HG02642 (cell line): ENCODE measurements around the gene SLC49A3.
"Not testable (repeated sequence)": the region's sequence is repeated elsewhere in the genome, so short reads cannot be mapped to it uniquely, and the experiment has no call there.

Experiments used
- ATAC-seq: cut with Tn5 transposase; IDR thresholded peaks from one replicate; pipeline ENCODE4 v1.9.1; 2021; ENCODE audit warnings: mild to moderate bottlenecking; ENCODE audit not compliant: unreplicated experiment, poor library complexity

The SLC49A3 gene

DNA sequence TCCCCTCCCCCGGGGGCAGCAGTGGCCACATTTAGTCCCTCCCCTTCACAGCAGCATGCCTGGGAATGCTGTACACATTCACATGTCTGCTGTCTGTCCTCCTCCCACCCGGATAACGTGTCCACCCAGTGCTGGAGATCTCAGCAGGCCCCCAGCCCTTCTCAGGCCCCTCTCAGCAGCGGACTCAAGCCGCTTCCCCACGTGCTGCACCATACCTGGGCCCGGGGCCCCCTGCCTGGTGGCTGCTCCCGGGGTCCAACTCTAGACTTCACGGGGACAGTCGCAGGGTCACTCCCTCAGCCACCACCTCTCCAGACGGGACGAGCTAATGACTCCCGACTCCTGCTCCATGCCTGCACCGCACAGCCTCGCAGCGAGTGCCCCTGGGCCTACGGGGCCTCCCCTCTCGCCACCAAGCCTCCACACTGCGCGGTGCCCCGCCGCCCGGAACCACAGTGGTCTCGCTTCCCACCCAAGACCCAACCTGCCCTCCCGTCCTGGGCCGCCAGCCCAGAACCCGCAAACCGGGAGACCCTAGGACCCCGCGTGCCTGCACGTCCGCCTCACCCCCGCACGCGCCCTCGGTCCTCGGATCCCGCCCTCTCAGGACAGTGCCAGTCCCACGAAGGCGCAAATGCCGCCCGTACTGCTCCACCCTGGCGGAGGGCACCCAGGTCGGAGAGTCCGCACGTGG is 15.4 kb upstream of the SLC49A3 start:
- ATAC-seq: no peak

DNA sequence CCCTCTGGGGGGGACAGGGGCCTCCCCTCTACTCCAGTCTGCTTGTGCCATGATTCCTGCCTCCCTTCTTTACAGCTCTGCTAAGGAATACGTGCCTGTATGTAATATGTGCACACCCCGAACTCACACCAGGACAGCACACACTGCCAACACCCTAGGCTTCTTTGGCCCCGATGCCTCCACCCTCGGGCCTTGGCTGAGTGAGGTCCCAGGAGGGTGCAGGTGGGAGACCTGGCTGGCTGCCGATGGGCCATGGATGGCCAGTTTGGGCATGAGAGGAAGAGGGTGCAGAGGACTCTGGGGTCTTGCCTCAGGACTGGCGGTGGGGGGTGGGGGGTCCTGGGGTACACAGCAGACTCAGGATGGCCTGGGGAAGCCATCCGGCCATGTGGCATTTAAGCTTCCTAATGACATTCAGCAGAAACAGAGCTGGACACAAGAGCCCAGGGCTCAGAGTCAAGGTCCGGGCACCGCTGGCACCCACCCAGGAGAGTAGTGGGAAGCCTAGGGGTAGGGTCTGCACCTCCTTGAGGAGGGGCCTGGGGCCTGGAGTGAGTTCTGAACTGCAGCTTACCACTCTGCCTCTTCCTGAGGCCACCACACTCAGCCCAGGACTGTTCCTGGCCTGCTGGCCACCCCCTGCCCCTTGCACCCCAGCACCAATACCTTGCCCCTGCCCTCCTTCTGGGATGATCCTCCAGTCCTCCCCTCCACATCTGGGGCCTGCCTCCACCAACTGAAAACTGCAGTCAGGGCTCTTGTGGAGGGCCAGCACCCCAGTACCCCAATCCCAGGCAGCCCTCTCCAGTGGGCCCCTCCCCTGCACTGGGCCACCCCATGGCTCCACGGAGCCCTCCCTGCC is 14.6 kb upstream of the SLC49A3 start:
- ATAC-seq: no peak

DNA sequence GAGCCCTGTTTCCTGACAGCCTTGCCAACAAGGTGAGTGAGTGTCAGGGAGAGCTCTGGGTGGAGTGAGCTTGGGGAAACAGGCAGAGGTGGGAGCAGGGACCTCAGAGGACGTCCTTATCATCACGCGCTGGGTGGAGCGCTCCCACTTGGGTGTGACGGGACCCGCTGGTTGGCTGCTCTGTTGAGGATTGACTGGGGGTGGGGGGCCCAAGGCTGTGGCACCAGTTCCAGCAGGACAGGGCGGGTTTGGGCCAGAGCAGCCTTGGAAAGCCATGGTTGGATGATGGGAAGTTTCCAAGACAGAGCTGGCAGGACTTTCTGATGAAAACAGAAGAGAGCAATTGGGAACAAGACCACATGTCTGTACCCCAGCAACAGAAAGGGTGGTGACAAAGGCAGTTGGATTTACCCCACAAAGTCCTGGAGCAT is 13.7 kb upstream of the SLC49A3 start:
- ATAC-seq: no peak

DNA sequence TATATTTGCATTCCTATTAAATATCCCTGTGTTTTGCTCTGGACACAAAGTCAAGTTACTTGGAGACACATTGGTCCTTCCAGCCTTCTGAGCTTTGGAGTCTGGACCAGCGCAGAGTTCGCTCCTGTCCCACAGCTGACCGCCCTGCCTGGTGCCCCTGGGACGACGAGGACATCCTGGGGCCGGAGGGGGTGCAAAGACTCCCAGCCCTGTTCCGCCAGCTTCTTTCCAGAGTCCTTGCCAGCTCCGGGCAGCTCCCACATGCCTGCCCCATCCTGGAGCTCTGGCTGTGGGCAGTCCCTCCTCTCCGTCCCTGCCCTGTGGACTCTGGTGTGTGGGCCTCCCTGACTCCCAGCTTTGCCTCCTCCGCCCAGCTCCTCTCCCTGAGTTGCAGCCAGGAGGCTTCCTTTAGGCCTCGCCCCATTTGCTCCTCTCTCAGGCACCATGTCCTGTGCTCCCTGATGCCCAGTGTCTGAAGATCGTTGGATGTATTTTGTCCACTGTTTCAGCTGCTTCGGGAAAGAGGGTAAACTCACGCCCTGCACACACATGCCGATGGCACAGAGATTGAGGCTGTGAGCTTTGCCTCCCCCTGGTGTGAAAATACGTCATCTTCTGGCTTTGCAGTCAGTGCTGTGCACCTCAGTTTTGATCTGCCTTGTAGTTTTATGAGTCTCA is 11.8 kb upstream of the SLC49A3 start:
- ATAC-seq: no peak

DNA sequence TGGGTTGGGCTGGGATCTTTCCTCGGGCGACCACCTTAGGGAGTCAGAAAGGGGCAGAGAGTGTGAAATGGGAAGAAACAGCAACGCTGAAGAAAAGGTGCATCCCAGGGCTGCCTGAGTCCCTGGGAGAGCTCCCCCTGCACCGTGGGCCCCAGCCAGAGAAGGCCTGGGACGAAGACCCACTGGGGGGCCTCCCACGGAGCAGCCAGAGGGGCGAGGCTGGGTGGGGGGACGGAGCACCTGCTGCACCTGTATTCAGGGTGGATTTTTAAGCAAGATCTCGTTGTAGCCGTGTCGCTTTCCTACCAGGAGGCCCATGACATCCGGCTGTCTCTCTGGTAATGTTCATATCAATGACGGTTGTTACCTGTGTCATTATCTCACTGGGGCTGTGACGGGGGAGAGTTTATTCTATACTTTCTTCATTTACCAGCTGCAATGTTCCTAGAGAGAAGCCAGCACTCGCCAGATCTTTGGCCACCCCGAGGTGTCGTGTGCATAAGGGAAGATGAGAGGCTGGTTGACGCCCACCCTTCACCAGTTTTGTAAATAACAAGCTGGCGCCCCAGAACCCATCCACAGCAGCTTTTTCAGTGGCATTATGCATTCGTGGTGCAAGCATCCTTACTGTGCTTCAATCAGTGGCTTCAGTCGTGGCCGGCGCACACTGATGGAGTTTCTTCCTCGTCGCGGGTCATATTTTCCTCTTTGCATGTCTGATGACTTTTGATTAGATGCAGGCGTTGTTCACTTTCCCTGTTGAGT is 11.0 kb upstream of the SLC49A3 start:
- no peak for ATAC-seq

DNA sequence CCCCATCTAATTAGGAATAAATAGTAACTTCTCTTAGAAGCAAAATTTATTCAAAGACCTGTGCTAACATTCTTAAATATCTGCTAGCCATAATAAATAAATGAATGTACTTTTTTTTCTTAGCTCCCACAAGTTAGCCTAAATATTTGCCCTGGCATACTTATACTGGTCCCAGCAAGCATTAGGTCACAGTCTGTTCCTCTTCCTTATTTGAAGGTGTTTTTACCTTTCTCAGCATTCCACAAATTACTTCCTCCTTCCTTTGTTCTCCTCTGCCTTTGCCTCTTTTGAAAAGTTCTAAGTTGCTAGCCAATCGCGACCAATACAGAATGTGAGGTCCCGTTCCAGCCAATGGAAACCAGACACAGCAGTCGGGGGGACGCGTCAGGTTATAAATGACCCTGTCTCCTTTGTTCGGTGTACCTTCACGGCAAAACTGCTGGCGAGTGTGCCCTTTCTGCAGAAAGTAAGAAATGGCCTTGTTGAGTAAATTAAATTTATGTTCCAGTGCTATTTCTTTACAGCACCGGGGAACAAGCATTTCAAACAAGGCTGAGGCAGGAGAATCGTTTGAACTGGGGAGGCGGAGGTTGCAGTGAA is 5.5 kb upstream of the SLC49A3 start:
- not testable (repeated sequence) for ATAC-seq

DNA sequence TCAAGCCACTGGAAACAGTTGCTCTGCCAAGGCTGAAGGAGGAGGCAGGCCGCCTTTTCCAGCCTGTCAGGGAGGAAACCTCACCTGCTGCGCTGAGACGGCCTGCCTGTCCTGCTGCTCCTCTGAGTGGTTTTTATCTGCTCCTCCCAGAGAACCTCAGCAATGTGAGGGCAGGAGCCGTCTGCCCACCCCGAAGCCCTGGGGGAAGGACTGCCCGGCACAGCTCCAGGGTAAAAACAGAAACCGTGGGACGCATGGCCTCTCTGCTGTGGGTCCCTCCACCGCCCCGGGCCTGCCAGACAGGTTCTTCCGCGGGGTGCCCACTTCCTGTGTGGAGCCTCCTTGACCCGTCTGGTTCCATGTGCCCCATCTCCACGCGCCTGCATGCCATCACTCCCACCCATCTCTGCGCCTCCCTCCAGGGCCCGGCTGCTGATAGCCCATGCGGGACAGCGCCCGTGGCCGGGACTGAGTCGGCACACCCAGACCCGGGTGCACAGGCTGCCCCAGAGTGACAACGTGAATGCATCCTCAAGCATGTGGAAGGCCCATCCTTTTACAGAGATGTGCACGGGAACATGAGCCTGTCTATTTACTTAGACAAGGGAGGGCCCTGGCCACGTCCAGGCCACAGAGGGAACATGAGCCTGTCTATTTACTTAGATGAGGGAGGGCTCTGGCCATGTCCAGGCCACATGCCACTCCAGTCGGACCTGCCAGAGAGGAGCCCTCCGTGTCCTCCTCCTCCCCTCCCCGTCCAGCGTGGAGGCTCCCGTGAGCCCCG is 4.0 kb upstream of the SLC49A3 start:
- ATAC-seq: no peak

DNA sequence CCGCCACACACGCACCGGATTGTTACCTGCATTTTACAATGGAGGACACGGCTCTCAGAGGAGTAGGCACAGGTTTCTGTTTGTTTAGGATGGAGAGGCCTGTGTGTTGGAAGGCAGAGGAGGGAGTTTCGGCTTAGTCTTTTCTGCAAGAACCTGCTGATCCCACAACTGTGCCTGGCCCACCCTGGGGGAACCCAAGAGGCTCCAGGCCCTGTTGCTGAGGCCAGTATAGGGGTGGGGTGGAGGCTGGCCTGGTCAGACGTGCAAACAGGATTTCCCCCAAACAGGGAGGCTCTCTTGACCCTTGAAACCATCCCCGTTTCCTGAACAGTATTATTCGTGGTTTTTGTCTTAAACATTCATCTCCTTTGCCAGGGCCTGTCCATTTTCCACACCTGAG is 772 bp upstream of the SLC49A3 start:
- no peak for ATAC-seq

DNA sequence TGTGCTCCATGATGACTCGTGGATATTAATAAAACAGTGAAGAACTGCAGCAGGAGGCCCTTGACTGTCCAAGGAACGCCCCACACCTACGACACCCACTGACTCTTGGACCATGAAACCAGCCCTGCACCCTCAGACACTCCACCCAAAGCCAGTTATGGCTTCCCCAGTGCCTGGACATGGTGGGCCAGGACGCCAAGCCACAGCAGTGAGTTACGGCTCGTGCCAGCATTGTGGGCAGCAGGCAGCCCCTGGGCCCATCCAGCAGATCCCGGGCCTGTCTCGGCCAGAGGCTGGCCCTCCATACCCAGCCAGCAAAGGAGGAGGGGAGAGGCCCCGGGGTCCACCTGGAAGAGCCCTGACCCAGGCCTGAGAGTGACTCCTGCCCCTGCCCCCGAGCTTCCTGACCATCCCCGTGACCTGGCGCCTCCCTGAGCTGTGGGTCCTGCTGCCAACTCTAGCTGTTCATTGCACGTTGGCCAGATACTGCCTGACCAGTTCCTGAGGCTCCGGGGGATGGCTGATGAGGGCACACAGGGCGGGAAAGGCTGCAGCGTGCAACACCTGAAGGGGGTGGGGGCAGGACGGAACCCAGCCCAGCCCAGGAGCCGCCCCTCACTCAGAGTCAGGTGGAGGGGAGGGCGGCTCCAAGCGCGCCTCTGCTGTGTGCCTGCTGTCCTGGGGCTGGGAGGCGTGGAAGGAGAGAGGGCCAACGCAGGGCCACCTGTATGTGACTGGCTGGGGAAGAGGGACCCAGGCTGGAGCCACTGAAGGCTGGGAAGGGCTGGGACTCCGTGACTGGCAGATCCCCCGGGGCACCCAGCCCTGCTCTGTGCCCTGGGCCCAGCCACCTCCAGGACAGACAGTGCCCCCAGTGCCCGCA is 739 bp downstream of the SLC49A3 start:
- ATAC-seq: no peak

DNA sequence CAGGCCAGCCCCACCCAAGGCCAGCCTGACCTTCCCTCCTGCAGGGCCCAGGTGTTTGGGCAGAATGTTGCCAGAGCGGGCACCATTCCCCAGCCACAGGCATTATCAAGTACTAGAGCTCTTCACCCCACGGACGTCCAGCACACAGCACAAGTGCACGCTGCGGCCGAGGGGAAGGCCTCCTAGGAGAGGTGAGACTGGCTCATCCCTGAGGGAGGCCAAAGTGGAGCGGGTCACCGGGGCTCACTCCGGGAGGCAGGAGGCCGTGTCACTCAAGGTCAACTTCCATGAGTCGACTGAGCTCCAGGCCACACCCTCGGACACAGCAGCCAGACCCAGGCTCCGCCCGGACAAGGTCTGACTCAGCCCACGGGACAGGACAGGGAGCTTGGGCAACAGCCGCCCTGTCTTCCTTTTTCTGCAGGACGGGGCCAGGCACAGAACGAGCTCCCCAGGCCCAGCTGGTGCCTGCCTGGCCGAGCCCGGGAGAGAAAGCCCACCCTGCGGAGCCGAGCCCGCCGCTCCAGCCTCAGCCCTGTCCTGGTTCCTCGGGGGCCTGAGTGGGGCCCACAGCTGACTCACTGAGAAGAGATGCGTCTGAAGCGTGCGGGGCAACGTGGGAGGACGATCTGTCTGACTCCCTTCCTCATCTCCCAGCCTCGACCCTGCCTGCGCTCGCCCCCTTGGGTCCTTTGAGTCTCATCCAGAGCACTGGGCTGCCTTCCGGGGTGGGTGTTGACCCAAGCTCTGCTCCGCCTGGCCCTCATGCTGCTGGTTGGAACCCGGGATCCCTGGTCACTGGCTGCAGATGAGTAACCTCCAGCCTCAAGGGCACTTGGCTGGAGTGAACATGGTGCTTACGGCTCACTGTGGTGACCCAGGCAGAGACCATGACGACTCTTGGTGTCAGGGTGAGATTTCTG is 1.6 kb downstream of the SLC49A3 start:
- ATAC-seq: no peak

DNA sequence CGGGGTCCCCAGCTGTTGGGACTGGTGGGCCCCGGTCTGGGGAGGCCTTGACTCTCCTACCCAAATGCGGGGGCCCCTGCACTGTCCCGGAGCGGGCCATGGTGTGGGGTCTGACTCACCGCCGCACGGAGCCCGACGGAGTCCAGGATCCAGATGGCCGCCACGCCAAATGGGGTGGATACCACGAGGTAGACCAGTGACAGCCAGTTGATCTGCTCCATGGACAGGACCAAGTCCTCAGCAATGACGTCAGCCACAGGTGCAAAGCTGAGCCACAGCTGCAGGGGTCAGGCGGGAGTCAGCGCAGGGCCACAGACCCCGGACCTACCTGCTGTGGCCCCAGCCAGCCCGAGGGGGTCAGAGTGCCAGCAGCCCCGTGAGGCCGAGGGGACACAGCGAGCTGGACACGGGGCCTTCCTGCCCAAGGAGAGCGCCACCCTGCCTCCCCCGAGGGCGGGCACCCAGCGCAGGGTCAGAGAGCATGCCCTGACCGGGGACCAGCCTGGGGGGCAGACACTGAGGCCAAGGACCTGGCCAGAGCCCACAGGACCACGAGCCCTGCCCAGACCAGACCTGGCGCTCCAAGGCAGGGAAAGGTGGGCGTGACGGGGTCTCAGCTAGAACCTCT is 2.4 kb downstream of the SLC49A3 start:
- ATAC-seq: no peak

DNA sequence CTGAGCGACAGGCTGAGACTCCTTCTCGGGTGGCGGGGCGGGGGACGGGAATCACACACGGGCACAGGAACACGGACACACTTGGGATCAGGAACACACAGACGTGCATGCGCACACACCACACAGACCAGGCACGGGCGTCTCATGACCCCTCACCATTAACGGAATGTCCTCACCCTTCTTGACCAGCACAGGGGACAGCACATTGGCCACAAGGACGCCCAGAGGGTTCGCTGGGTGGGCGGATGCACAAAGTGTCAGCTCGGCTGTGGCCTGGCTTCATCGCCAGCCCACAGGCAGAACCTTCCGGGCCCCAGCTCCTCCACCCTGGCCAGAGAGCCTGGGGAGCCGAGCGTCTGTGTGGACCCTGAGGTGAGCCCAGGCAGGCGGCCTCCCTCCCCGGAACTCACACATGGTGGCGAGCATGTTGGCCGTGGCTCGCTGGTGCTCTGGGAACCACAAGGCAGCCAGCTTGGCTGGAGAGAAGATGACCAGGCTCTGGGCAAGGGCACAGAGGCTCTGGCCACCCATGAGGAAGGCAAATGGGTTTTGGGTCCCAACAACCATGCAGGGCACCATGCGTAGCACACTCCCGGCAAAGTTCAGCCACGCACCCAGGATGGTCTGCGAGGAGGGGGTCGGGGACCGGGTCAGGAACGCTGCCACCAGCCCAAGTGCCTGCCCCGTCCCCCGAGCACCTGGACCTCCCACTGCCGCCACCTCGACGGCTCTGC is 3.1 kb downstream of the SLC49A3 start:
- ATAC-seq: no peak

DNA sequence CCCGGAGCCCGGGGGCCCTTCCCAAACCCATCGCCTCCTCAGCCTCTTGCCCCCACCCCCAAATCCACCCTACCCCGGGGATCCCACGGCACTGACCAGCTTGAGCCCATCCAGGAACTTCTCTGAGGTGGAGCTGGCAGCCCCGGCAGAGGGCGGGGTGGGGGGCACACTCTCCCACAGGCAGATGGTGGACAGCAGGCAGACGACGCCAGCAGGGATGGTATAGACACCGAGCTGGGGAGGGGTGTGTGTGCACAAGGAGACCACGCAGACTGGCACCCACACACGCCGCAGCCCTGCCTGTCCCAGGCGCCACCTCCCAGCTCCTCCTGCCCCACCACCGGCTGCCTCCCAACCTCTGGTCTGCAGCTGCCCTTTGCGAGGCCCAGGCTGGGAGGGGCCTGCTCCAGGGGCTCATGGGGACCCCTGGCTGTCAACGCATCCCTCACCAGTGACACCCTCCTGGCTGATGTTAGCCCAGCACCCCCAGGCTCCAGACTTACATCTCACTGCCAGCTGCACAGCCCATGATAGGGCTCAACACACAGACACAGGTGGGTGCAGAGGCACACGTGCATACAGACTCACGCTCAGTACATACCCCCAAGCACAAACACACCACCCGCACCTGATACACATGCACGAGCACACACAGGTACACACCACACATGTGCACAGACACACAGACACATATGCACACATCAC is 4.2 kb downstream of the SLC49A3 start:
- ATAC-seq: no peak

DNA sequence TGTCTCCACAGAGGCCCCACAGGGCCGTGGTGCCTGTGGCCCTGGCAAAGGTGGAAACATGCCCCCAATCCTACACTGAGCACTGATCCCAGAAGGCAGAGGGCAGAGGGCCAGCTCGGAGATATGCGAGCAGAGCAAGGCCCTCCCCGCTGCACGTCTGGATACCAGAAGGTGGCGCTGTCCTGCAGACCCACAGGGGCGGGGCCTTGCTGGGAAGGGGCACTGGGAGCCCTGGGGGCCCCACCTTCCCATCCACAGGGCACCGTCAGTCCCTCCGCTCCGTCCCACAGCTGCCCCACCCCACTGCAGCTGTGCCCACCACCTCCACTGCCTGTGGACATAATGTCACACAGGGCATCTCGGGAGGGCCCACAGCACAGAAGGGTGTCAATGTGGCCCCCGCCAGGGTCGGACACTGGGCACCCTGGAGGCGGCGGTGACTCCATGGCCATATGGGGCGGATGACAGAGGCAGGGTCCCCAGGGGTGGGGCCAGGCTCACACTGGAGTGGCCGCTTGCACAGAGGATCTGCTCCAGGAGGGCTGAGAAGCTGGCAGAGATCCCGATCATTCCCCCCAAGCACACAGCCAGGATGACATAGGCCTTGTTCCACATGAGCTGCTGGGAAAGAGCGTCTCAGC is 4.8 kb downstream of the SLC49A3 start:
- no peak for ATAC-seq

DNA sequence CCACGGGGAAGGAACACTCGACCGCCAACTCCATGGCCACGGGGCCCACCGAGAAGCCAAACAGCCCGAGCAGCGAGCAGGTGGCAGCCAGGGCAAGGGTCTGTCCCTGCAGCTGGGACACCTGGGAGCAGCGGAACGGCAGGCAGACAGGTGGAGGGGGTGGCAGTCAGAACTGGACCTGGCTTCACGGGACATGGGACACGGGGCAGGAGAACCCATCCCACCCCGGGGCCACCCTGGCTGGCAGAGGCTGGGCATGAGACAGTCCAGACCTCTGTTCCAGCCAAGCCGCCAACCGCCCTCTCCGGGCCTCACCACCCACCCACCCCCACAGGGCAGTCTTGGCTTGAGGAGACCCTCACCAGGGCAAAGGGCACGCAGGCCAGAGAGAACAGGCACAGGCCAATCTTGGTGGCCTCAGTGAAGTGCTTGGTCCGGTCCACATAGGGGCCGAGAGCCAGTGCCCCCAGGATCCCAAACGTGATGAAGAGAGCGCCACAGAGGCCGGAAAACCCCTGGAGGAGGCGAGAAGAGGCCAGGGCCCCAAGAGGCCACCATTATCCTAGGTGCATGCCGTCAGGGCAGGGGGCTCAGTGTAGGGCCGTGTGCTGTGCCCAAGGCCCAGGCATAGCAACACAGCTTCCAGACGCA is 5.6 kb downstream of the SLC49A3 start:
- no peak for ATAC-seq
